Activated B cell treated with CpG ODN at 0.5 μM for 24 hours (primary cell): ENCODE measurements around the gene MAG. TPM values are rescaled to one million over a fixed set of nuclear protein-coding genes. Genes with fewer than 3 reads are reported as not detected.

Experiments used
- ATAC-seq: fragments of 200-7000 bp; cut with Tn5 transposase; one replicate; pipeline ENCODE4 v1.10.0; 2021; ENCODE audit warnings: low read depth, mild to moderate bottlenecking, moderate library complexity
- CTCF ChIA-PET: fragments of 350-600 bp; sonication (Branson Sonifier 250); formaldehyde crosslinking; loops from one replicate; lab custom pipeline; 2021; ENCODE audit warnings: antibody characterized with exemption; lab: Charles Lee
- POLR2A ChIA-PET: fragments of 350-600 bp; sonication (Branson Sonifier 250); formaldehyde crosslinking; loops from one replicate; lab custom pipeline; 2021; ENCODE audit warnings: antibody characterized with exemption; lab: Charles Lee
- DNase-seq: peaks from one replicate; pipeline ENCODE4 v3.0.0; 2022
- H3K27ac Mint-ChIP-seq: one replicate; pipeline ENCODE4 v1.8.0; 2020; ENCODE audit warnings: mixed read lengths
- H3K27me3 Mint-ChIP-seq: one replicate; pipeline ENCODE4 v1.8.0; 2021; ENCODE audit warnings: mixed read lengths
- H3K36me3 Mint-ChIP-seq: one replicate; pipeline ENCODE4 v1.8.0; 2021; ENCODE audit warnings: low read depth, mixed read lengths
- H3K4me1 Mint-ChIP-seq: one replicate; pipeline ENCODE4 v1.8.0; 2021; ENCODE audit warnings: mixed read lengths
- H3K4me3 Mint-ChIP-seq: one replicate; pipeline ENCODE4 v1.8.0; 2020; ENCODE audit warnings: mild to moderate bottlenecking, mixed read lengths
- H3K9me3 Mint-ChIP-seq: one replicate; pipeline ENCODE4 v1.8.0; 2020; ENCODE audit warnings: mixed read lengths
- intact Hi-C: fragments of 100-400 bp; cut with micrococcal nuclease; formaldehyde crosslinking; loops from one replicate; pipeline ENCODE4 v1.15.1; 2024
- total RNA-seq: library from RNA; stranded (reverse); gene quantifications from 2 replicates; pipeline ENCODE4 v1.2.3, GENCODE V29; 2022
- TF ChIP-seq, protein P1 (sequence below): fragments of 200-600 bp; IDR thresholded peaks from one replicate; pipeline ENCODE4 v1.8.0; 2022; ENCODE audit warnings: antibody characterized with exemption, mild to moderate bottlenecking

The MAG gene
- total RNA-seq, 1 donor from 2014 or later, result 0.31 TPM

DNA sequence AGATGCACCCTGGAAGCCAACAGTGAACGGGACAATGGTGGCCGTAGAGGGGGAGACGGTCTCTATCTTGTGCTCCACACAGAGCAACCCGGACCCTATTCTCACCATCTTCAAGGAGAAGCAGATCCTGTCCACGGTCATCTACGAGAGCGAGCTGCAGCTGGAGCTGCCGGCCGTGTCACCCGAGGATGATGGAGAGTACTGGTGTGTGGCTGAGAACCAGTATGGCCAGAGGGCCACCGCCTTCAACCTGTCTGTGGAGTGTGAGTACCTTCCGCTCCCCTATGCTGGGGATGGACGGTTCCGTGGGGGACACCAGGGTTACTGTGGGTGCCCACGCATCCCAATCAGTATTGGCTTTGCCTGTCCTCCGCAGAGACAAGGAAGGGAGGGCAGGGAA is 10.5 kb downstream of the MAG start:
- no peak for ATAC-seq
- H3K27me3 Mint-ChIP-seq, result no peaks in the 10 kb centered on the region
- intact Hi-C loops, result no loop called here
- no peak for DNase-seq
- H3K36me3 Mint-ChIP-seq, result no peaks in the 10 kb centered on the region
- no peak overlapping the region for H3K4me3 Mint-ChIP-seq
- TF ChIP-seq, protein P1, sequence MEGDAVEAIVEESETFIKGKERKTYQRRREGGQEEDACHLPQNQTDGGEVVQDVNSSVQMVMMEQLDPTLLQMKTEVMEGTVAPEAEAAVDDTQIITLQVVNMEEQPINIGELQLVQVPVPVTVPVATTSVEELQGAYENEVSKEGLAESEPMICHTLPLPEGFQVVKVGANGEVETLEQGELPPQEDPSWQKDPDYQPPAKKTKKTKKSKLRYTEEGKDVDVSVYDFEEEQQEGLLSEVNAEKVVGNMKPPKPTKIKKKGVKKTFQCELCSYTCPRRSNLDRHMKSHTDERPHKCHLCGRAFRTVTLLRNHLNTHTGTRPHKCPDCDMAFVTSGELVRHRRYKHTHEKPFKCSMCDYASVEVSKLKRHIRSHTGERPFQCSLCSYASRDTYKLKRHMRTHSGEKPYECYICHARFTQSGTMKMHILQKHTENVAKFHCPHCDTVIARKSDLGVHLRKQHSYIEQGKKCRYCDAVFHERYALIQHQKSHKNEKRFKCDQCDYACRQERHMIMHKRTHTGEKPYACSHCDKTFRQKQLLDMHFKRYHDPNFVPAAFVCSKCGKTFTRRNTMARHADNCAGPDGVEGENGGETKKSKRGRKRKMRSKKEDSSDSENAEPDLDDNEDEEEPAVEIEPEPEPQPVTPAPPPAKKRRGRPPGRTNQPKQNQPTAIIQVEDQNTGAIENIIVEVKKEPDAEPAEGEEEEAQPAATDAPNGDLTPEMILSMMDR, result no peak
- CTCF ChIA-PET, result no interaction called here
- H3K9me3 Mint-ChIP-seq, result no peaks in the 10 kb centered on the region
- POLR2A ChIA-PET, result interaction anchor here (0.6 to 0.7 kb wide), 2 partner anchors 16 to 36 kb away, joined by 3 to 6 read pairs; no protein-coding TSS in a partner anchor
- no peak overlapping the region for H3K27ac Mint-ChIP-seq
- H3K4me1 Mint-ChIP-seq, result peaks cover 26% of the 10 kb centered on the region

DNA sequence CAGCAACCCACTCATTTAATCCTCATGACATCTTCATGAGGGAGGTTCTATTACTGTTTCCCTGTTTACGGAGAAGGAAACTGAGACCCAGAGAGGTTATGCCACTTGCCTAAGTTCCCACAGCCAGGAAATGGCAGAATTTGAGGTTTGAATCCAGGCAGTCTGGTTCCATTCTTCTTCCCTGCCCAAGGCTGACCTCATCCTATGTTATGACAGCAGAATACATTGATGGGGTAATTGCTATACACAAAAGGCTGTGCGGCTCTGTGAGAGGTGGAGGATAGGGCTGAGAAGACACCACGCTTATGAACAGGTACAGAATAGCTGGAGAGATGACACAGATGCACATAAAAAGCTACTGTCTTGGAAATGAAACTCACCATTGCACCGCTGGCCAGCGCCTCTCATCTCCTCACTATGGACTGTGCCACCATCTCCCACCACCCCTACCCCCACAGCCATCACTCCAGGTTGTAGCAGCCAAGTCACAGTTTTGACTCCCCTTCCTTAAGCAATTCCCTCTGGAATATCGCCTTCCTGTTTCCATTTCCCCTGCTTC is 11.5 kb downstream of the MAG start:
- ChIA-PET CTCF (no interaction called here), POLR2A (interaction anchor here (0.7 kb wide), 1 partner anchor 35 kb away, joined by 6 read pairs; no protein-coding TSS in a partner anchor)
- DNase-seq (no peak), ATAC-seq (no peak)
- Mint-ChIP-seq H3K4me1 (peaks cover 36% of the 10 kb centered on the region), H3K4me3 (no peak overlapping the region), H3K9me3 (no peaks in the 10 kb centered on the region), H3K27ac (no peak overlapping the region), H3K27me3 (no peaks in the 10 kb centered on the region), H3K36me3 (no peaks in the 10 kb centered on the region)
- TF ChIP-seq, protein P1, result no peak
- intact Hi-C loops, result no loop called here

- no peak for ATAC-seq
- no peaks in the 10 kb centered on the region for H3K27me3 Mint-ChIP-seq
- CTCF ChIA-PET, result no interaction called here
Observed at GRCh38 chr19:35304036-35304435, 12.1 kb downstream of the MAG start.

DNA sequence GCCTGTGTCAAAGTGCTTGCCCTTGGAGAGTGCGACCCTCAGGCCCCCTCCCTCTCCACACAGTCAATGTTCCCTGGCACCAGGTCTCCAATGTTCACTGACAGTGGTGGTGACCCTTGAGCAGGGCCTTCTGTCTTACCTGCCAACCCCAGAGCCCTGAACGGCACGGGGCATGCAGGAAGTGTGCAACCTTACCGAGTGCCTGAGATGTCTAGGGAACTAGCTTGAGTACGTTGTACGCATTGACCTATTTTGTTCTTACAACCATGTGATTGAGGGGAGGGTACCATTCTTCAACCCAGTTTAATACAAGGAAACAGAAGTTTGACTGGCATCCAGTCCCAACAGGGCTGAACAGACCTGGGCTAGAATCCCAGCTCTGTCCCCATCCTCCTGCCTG is 13.2 kb downstream of the MAG start:
- H3K4me1 Mint-ChIP-seq, result peaks cover 48% of the 10 kb centered on the region

More at GRCh38 chr19:35304036-35304435, 12.1 kb downstream of the MAG start:
- H3K9me3 Mint-ChIP-seq, result no peaks in the 10 kb centered on the region
- no peak for DNase-seq
- H3K36me3 Mint-ChIP-seq, result no peaks in the 10 kb centered on the region
- H3K27ac Mint-ChIP-seq, result no peak overlapping the region
- H3K4me1 Mint-ChIP-seq, result peaks cover 42% of the 10 kb centered on the region
- POLR2A ChIA-PET, result interaction anchor here (1.6 kb wide), 1 partner anchor 26 kb away, joined by 4 read pairs; the partner anchor contains the start of gene CD22
- no peak overlapping the region for H3K4me3 Mint-ChIP-seq
- TF ChIP-seq, protein P1, result no peak
- intact Hi-C loops, result no loop called here

More for the DNA sequence above, 13.2 kb downstream of the MAG start:
- Mint-ChIP-seq H3K27me3 (no peaks in the 10 kb centered on the region), H3K36me3 (no peaks in the 10 kb centered on the region), H3K9me3 (no peaks in the 10 kb centered on the region), H3K27ac (no peak overlapping the region), H3K4me3 (no peak overlapping the region)
- CTCF ChIA-PET, result no interaction called here
- POLR2A ChIA-PET, result interaction anchor here (1.6 kb wide), 1 partner anchor 25 kb away, joined by 4 read pairs; the partner anchor contains the start of gene CD22
- DNase-seq (no peak), ATAC-seq (no peak)
- TF ChIP-seq, protein P1, result no peak
- intact Hi-C loops, result no loop called here
